HG02798 (cell line): ENCODE measurements around the gene ABCB7.
"Not testable (repeated sequence)": the region's sequence is repeated elsewhere in the genome, so short reads cannot be mapped to it uniquely, and the experiment has no call there.

ENCODE experiments used
- ATAC-seq: cut with Tn5 transposase; IDR thresholded peaks from one replicate; pipeline ENCODE4 v1.9.1; 2021; ENCODE audit warnings: mild to moderate bottlenecking; ENCODE audit not compliant: unreplicated experiment, poor library complexity

ABCB7 gene

GRCh38 chrX:75107863-75108509 is 48.1 kb downstream of the ABCB7 start:
- no peak for ATAC-seq

GRCh38 chrX:75106772-75107171 is 49.3 kb downstream of the ABCB7 start:
- ATAC-seq = no peak

- no peak for ATAC-seq
Observed at GRCh38 chrX:75096331-75096730, 59.8 kb downstream of the ABCB7 start.

GRCh38 chrX:75086731-75087195 is 69.3 kb downstream of the ABCB7 start:
- ATAC-seq = no peak

GRCh38 chrX:75084757-75085156 is 71.3 kb downstream of the ABCB7 start:
- no peak for ATAC-seq

- no peak for ATAC-seq
Observed at GRCh38 chrX:75076429-75076828, 79.7 kb downstream of the ABCB7 start.

- no peak for ATAC-seq
Observed at GRCh38 chrX:75074475-75074874, 81.6 kb downstream of the ABCB7 start.

GRCh38 chrX:75071334-75071733 is 84.7 kb downstream of the ABCB7 start:
- ATAC-seq = no peak

GRCh38 chrX:75067931-75068330 is 88.2 kb downstream of the ABCB7 start:
- ATAC-seq = no peak

- ATAC-seq = no peak
Observed at GRCh38 chrX:75061701-75062100, 94.4 kb downstream of the ABCB7 start.

- no peak for ATAC-seq
Observed at GRCh38 chrX:75051047-75051446, 105.0 kb downstream of the ABCB7 start.

GRCh38 chrX:75045369-75045768 is 110.7 kb downstream of the ABCB7 start:
- no peak for ATAC-seq

- ATAC-seq = not testable (repeated sequence)
Observed at GRCh38 chrX:75044142-75044541, 111.9 kb downstream of the ABCB7 start.

GRCh38 chrX:75038925-75039324 is 117.2 kb downstream of the ABCB7 start:
- ATAC-seq = no peak
